NCI-H2107 treated with DMSO at 0.1 percent for 48 hours (cell line): ENCODE results near the gene SAMD11.
A peak's percentile ranks its signal among the peaks of the same experiment; 100 is the strongest.
"Not testable (repeated sequence)": the region's sequence is repeated elsewhere in the genome, so short reads cannot be mapped to it uniquely, and the experiment has no call there.

Source experiments
- DNase-seq: peaks from one replicate; lab custom pipeline; 2025; ENCODE audit not compliant: unreplicated experiment; lab: John Stamatoyannopoulos, UW

SAMD11 gene

DNA sequence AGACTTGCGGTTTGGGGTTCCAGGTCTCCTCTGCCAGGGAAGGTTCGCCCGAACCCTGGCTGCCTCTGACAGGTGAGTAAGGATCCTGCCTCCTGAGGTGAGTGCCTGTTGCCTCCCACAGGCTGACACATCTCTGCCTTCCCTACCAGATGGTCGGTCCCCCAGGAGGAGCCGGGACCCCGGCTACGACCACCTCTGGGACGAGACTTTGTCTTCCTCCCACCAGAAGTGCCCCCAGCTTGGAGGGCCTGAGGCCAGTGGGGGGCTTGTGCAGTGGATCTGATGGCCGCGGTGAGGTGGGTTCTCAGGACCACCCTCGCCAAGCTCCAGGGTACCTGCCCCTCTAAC lies 50.5 kb downstream of the SAMD11 start:
- no peak for DNase-seq

DNA sequence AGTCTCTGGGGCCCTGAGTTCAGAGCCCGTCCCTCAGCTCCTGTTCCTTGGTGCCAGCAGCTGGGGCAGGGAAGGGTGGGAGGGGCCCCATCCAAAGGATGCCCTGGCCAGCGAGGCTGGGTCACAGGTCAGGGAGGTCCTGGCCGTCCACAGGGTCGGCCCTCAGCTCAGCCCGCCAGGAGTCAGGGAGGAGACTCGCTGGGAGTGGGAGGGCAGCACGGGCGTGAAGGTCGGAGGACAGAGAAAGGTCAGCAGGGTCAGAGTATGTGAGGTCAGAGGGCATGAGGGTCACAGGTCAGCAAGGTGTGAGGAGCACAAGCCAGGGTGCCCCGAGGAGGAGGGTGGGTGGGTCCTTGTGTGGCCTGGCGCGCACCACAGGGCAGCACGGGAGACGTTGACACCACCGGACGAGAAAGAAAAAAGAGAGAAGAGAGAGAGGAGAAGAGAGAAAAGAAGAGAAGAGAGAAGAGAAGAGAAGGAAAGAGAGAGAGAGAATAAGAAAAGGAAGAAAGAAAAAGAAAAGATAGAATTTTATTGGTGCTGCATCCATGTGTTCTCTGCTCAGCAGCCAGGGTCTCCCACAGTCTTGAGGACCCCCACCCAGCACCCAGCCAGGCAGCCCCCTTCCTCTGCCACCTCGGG lies 51.1 kb downstream of the SAMD11 start:
- DNase-seq, result no peak

DNA sequence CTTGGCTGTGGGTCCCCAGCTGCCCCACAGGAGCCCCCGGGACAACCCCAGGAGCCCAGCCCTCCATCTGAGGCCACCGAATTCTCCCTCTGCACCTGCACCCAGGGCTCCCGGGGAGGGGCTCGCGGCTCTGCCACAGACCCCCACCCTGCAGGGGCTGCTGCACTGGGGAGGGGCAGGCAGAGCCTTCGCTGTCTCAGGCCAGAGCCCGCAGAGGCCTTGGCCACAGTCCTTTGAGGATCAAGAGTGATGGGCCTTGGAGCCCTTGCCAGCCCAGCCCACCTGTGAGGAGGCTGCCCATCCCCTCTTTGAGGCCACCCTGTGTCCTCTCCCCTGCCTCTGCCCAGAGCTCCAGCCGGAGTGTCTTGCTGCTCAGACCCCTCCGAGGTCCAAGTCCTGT lies 51.6 kb downstream of the SAMD11 start:
- no peak for DNase-seq

DNA sequence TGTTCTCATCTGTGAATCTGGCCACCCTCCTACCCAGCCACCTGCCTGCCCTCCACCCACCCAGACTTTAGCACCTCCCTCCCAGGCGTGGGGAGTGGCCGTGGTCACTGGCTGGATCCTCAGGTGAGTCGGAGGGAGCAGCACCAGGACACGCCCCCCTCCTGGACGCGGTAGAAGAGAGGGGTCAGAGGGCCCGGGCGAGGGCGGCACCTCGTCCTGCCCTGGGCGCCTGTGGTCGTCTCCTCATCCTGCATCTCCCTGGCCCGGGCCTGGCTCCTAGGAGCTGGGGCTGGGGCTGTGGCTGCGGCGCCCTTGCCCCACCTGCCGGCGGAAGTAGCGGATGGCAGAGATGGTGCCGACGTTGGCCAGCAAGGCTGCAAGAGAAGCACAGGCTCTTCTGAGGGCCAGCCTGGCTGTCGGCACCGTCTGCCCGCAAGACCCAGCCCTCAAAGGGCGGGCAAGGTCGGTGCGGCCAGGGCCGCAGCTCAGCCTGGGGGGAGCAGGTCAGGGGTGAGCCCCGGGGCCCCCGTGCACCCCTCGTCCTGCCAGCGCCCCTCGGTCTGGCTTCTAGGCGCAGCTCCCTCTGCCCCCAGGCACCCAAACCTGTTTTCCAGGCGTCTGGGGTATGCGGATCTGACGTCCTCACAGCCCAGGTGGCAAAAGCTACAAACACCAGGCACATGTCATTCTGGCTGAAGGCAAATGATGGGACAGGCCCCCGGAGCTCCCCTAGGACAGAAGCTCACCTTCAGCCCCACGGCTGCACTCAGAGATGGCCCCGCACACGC lies 52.4 kb downstream of the SAMD11 start:
- DNase-seq, result peak; percentile 7

DNA sequence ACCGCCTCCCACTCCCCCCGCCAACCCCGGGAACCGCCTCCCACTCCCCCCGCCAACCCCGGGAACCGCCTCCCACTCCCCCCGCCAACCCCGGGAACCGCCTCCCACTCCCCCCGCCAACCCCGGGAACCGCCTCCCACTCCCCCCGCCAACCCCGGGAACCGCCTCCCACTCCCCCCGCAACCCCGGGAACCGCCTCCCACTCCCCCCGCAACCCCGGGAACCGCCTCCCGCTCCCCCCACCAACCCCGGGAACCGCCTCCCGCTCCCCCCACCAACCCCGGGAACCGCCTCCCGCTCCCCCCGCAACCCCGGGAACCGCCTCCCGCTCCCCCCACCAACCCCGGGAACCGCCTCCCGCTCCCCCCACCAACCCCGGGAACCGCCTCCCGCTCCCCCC lies 53.1 kb downstream of the SAMD11 start:
- not testable (repeated sequence) for DNase-seq

DNA sequence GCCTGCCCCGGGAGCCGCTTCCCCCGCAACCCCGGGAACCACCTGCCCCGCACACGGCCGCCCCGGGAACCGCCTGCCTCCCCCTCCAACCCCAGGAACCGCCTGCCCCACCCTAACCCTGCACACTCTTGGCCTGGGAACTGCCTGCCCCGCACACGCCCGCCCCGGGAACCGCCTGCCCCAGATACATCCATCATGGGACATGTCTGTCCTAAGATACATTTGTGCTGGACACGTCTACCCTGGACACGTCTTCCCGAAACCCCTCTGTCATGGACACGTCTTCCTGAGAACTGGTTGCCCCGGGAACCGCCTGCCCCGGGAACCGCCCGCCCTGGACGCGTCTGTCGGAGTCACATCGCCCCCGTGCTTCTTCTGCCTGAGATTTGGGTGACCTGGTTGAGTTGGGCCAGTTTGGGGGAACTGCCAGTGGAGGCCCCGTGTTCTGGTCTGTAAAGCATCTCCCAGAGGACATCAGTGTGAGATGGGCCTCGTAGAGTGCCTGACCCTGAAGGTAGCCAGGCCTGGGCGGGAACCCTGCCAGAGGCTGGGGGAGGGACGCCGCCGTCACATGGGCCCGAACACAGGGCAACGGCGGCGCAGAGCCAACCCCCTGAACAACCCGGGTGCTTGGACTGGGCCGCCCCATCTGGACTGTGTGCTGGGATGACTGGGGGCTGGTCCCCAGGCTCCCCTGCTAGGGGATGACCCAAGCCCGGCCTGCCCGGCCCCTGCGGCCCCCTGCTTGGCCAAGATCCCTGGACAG lies 54.5 kb downstream of the SAMD11 start:
- no peak for DNase-seq

DNA sequence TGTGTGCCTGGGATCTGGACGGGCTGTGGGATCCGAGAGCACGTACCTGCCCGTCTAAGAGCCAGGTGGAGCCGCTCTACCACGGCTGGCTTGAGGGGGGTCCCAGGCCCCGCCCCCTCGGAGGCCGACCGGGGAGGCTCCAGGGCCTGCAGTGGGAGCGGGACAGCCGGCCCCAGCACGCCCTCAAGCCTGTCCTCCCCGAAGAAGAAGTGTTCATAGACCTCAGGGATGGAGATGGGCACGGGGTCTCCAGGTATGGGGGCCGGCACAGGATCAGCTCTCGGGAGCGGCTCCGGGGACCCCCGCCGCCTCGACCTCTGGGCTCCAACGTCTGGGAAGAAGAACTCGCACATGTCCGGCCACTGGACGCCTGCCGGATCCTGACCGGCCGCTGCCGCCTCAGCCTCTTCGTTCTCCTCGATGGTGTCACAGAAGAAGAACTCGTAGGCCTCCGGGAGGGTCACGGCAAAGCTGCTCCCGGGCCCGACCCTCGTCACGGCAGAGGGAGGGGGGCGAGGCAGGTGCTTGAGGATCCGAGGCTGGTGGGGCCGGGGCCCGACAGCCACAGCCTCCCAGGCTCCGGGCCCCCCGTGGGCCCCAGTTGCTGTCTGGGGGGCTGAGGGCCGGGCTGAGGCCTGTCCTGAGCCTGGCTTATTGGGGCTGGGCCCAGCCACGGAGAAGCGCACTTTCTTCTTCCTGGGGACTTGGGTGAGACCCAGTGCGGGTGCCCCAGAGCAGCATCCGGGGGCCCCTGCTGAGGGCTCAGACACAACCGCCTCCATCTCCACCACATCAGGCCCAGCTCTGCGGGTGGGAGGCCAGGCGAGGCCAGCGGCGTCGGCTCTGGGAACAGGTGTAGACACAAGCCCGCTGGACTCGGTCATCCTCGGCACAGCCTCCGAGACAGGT lies 55.4 kb downstream of the SAMD11 start:
- DNase-seq, result no peak

DNA sequence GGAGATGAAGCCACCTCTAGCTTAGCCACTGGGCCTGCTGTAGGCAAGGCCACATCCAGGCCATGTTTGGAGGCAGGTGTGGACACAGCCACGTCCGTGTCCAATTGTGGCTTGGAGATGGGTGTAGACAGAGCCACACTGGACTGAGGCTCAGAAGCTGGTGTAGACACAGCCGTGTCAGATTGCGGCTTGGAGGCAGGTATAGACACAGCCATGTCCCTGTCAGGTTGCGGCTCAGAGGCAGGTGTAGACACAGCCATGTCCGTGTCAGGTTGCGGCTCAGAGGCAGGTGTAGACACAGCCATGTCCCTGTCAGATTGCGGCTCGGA lies 56.0 kb downstream of the SAMD11 start:
- DNase-seq, result no peak

DNA sequence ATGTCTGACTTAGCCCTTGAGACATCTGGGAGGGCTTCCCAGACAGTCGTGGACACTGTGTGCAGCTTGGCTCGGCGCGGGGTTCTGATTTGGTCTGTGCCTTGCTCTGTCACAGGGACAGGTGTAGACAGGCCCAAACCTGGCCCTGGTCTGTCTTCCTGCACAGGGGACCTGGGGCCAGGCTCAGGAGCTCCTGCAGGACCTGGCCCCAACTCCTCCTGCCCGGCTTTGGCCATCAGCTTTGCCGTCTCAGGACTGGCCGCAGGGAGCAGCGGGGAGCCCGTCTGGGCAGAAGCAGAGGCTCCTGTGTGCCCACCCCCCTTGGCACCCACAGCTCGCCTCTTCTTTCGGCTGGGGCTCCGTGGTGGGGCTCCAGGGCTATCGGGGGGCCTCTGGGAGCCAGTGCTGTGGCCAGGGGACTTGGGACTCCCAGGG lies 56.4 kb downstream of the SAMD11 start:
- DNase-seq, result no peak

DNA sequence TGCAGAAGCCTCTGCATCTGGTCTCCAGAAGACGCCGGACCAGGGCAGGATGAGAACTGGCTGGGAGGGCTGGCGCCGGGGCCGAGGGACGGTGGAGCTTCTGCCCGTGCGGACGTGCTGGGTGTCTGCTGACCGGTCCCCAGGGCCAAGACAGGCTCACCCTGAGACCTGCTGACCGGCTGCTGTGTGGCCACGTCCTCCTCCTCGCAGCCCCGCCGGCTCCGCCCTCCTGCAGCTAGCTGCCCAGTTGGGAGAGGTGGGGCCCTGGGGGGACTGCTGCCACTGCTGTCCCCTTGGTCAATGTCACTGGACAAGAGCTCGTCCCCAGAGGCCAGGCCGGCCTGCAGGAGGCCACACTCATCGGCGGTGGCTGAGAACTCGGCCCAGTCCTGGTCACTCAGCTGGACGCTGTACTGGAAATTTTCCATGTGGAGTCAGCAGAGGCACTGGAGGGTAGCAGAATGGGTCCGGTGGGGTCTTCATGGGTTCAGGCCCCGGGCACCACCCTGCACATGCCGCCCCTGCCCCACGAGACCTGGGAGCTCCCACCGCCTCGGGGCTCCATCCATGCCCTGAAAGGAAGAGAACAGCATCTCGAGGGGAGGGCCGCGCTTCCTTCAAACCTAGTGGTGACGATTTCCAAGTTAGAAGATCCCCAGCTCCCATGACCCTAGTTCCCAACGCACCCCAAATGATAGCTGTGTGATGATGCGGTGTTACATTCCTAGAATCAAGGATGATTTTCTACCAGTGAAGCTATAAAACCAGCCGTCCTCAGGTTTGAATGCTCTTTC lies 57.1 kb downstream of the SAMD11 start:
- no peak for DNase-seq

DNA sequence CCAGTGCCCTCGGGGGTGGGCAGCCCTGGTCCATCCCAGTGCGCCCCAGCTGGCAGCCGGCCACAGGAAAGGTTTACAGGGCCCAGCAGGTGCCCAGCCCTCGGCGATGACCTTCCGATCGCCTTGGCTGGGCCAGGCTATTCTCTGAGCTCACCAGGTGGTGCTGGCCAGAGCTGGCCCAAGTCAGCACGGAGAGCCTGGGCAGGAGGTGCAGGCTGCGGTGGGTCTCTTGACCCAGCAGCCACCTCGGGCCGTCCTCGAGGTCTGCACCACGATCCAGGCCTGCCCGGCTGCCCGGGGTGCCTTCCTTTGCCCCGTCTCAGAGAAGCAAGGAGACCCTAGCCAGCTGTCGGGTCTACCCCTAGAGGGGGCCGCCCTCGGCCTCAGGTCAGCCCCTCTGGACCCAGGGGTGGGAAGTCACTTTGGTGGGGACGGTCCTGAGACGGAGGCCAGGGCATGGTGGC lies 57.8 kb downstream of the SAMD11 start:
- DNase-seq, result no peak

DNA sequence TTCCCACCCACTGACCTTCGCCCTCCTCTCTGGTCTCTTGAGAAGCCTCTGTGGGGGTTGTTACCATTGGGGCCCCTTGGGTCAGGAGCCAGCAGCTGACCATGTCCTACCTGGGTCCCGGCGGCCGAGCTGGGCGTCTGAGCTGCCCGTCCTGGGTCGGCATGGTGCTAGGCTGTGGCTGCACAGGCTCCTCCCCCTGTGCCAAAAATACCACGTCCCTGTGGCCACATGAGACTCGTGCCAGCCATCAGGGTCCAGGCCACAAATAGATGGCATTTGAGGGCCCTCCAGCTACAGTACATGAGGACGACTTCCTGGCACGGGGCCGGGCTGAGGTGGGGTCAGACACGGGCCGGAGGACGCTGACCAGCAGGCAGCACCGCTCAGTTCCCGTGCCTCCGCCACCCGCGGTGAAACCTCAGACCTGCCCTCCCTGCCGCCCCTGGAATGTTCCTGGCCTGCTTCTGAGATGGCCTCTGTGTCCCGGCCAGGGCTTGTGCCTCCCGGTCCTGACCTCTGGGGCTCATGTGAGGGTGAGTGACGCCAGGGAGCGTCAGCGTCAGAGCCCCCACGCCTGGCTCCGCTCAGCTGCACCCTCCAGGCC lies 58.3 kb downstream of the SAMD11 start, which contains the start of gene PERM1:
Gene PERM1, minus strand, starts transcription at position 139 of the 604 bp plus-strand sequence. CDS start 1,064 bp downstream, outside the sequence.
- DNase-seq, result no peak

DNA sequence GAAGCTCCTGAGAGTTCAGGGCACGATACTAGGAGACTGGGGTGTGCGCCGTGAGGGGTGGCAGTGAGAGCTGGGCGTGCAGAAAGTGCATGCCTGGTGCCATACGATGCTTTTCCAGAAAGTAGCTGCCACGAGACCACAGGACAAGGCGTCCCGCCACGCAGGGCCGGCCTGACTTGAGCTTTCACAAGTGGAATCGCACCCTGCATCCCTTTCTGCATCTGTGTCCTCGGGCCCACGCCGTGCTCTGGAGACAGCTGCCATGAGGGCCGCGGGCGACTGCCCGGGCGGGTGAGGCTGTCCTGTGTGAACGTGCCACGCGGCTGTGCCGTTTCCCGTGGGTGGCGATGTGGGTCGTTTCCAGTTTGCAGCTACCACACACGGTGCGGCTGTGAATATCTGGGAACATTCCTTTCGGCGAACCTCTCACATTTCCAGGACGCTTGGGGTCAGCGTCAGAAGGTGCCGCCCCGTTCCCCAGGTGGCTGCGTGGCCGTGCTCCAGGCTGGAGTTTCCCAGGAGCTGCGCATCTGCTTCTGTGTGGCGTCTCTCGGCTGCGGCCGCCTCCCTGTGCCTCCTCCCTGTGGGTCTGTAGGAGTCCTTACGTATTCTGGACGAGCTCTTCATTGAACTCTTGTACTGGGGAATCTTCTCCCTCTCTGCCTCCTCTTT lies 59.2 kb downstream of the SAMD11 start:
- DNase-seq, result no peak

DNA sequence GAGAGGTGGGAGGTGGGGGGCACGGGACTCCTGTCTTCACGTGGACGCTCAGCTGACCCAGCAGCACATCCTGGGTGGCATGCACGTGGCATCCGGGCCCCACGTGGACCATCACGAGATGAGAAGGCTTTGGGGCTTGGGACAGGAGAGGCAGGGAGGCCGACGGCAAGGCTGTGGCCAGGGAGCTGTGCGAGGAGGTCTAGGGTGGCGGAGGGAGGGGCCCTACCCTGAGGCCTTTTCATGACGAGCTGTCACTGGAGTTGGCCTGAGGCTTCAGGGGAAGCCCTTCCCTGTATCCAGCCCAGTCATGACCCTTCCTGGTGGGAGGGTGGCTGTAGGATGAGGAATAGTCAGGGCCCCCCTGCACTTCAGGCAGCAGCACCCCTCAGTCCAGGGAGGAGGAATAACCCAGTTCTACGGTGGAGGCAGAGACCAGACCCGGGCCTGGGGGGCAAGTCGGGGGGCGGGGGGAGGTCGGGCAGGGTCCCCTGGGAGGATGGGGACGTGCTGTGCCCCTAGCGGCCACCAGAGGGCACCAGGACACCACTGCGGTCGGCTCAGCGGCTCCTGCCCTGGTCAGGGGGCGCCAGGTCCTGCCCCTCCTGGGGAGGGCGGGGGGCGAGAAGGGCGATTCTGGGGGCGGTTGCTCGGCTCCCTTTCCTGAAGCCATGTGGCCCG lies 60.2 kb downstream of the SAMD11 start:
- DNase-seq, result no peak

DNA sequence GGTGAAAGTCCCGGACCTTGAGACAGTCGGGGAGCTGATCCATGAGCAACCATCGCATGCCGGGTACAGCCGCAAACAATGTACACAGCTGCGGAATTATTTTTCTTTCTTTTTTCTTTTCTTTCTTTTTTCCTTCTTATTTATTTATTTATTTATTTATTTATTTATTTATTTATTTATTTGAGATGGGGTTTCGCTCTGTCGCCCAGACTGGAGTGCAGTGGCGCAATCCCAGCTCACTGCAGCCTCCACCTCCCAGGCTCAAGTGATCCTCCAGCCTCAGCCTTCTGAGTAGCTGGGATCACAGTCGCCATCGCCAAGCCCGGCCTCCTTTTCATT lies 60.7 kb downstream of the SAMD11 start:
- DNase-seq, result no peak

DNA sequence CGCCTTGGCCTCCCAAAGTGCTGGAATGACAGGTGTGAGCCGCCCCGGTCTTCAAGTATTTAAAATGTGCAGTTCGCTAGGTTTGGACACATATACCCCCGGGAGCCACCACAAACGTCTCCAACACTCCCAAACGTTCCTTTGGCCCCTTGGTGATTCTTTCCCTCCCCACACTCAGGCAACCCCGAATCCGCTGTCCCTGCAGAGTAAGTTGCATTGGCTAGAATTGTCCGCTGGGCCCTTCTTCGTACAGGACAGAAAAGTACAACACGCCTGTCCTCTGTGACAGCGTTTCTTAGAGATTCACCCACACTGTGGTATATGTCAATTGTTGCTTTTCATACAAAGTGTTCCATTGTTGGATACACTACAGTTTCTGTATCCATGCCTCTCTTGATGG lies 61.4 kb downstream of the SAMD11 start:
- DNase-seq, result no peak

DNA sequence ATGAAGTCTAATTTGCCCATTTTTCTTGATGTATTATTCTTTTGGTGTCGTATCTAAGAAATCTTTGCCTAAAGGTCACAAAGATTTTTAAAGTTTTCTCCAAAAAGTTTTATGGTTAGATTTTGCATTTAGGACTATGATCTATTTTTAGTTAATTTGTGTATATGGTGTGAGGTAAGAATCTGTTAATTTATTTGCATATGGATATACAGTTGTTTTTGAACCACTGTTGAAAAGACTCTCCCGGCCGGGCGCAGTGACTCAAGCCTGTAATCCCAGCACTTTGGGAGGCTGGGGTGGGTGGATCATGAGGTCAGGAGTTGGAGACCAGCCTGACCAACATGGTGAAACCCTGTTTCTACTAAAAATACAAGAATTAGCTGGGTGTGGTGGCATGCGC lies 64.3 kb downstream of the SAMD11 start:
- not testable (repeated sequence) for DNase-seq

DNA sequence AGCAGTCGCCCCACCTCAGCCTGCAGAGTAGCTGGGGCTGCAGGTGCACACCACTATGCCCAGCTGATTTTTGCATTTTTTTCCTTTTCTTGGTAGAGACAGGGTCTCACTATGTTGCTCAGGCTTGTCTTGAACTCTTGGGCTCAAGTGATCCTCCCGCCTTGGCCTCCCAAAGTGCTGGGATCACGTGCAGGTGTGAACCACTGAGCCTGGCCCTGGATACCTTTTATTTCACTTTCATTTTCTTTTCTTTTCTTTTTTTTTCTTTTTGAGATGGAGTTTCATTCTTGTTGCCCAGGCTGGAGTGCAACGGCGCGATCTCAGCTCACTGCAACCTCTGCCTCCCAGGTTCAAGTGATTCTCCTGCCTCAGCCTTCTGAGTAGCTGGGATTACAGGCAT lies 67.6 kb downstream of the SAMD11 start:
- DNase-seq, result not testable (repeated sequence)

DNA sequence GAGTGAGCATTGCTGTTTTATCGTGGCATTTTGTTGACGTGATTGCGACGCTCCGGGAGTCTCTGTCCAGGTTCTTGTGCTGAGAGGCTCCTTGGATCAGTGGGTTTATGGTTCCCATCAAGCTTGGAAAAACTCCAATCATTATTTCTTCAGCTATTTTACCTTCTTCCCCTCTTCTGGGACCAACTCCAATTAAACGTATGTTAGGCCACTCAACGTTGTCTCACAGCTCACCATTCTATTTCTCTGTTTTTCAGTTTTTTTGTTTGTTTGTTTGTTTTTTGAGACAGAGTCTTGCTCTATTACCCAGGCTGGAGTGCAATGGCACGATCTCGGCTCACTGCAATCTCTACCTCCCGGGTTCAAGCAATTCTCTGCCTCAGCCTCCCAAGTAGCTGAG lies 68.2 kb downstream of the SAMD11 start:
- no peak for DNase-seq
